NCI-H2107 treated with DMSO at 0.1 percent for 48 hours (cell line): ENCODE measurements around the gene ROR1.

Experiments
- DNase-seq: peaks from one replicate; lab custom pipeline; 2025; ENCODE audit not compliant: unreplicated experiment; lab: John Stamatoyannopoulos, UW

The ROR1 gene

GRCh38 chr1:63880958-63881576, 107.2 kb downstream of the ROR1 start:
- no peak for DNase-seq

GRCh38 chr1:63882048-63882704, 108.4 kb downstream of the ROR1 start:
- no peak for DNase-seq

- DNase-seq: no peak
These were observed 109.8 kb downstream of the ROR1 start for GRCh38 chr1:63883494-63884235.

GRCh38 chr1:63884486-63884885, 110.7 kb downstream of the ROR1 start:
- DNase-seq: no peak

- DNase-seq: no peak
These were observed 112.1 kb downstream of the ROR1 start for GRCh38 chr1:63885899-63886298.

- DNase-seq: no peak
These were observed 112.5 kb downstream of the ROR1 start for GRCh38 chr1:63886340-63886739.

GRCh38 chr1:63887809-63888208, 114.0 kb downstream of the ROR1 start:
- DNase-seq: no peak

GRCh38 chr1:63888984-63889383, 115.2 kb downstream of the ROR1 start:
- DNase-seq: no peak

- no peak for DNase-seq
These were observed 116.7 kb downstream of the ROR1 start for GRCh38 chr1:63890468-63890867.

- no peak for DNase-seq
These were observed 117.4 kb downstream of the ROR1 start for GRCh38 chr1:63891060-63891690.

- DNase-seq: peak; percentile 96
These were observed 119.0 kb downstream of the ROR1 start for GRCh38 chr1:63892632-63893395.

- no peak for DNase-seq
These were observed 120.2 kb downstream of the ROR1 start for GRCh38 chr1:63893976-63894375.

- DNase-seq: no peak
These were observed 120.9 kb downstream of the ROR1 start for GRCh38 chr1:63894627-63895265.

- DNase-seq: no peak
These were observed 122.9 kb downstream of the ROR1 start for GRCh38 chr1:63896755-63897154.

GRCh38 chr1:63898428-63899196, 124.8 kb downstream of the ROR1 start:
- DNase-seq: no peak

- DNase-seq: no peak
These were observed 127.3 kb downstream of the ROR1 start for GRCh38 chr1:63901094-63901493.

GRCh38 chr1:63902844-63903589, 129.2 kb downstream of the ROR1 start:
- no peak for DNase-seq

GRCh38 chr1:63903947-63904610, 130.3 kb downstream of the ROR1 start:
- no peak for DNase-seq

GRCh38 chr1:63904826-63905225, 131.0 kb downstream of the ROR1 start:
- DNase-seq: peak; percentile 17
